ENCODE measurements around the gene FERMT2. TPM values are rescaled to one million over a fixed set of nuclear protein-coding genes. Genes with fewer than 3 reads are reported as not detected.
A peak's percentile ranks its signal among the peaks of the same experiment; 100 is the strongest.

FERMT2 gene
- total and polyA plus RNA-seq, 4 donors: 23.9 to 51.3 (median 40.4) TPM

DNA sequence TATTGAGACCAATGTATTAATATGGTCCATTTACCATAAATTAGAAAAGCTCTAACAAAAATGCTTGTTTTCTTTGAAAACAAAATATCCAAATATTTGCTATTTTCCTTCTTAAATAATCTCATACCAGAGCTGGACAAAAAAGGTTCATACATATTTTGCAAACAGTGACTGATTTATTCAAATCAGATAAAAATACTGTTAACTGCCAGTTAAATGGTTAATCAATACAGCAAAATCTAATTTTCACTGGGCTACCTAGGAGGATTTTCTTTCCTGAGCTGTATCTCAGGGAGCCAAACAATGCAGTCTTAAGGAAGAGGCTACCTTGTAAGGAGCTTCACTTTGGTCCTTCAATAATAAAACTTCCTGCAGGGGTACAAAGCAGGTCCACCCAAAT lies 2.0 kb downstream of the FERMT2 start:
- TF ChIP-seq RXRA (IDR thresholded peaks at IDR 0.05): no peak
- TF ChIP-seq ATF3 (IDR thresholded peaks at IDR 0.05): no peak
- TF ChIP-seq MAX (IDR thresholded peaks at IDR 0.05): no peak
- peak overlapping the region; percentile 68 to 93 (median 83) for H3K4me3 ChIP-seq (ENCODE audit: low read depth in 1 of 3, low read length in 3 of 3)
- H3K36me3 ChIP-seq (ENCODE audit: control insufficient read depth in 4 of 4, insufficient read depth in 3 of 4, low read depth in 1 of 4, low read length in 3 of 4): peaks cover 0 to 2% (median 0%) of the 10 kb centered on the region in 4 donors
- H3K4me1 ChIP-seq (ENCODE audit: control insufficient read depth in 4 of 4, insufficient read depth in 4 of 4, low read length in 3 of 4): peaks cover 0 to 54% (median 40%) of the 10 kb centered on the region in 4 donors
- no peak for DNase-seq (ENCODE audit: low spot score)
- peak overlapping the region; percentile 88 to 97 for H3K27ac ChIP-seq (ENCODE audit: low read depth in 1 of 2, low read length in 2 of 2)
- peak overlapping the region; percentile 66 to 95 for H3K9ac ChIP-seq (ENCODE audit: low read depth in 1 of 2, low read length in 2 of 2)
- no peaks in the 10 kb centered on the region for H3K9me3 ChIP-seq (ENCODE audit: control insufficient read depth in 4 of 4, low read length in 3 of 4)
- no peaks in the 10 kb centered on the region for H3K27me3 ChIP-seq (ENCODE audit: control insufficient read depth in 4 of 4, insufficient read depth in 4 of 4, low read length in 3 of 4)

DNA sequence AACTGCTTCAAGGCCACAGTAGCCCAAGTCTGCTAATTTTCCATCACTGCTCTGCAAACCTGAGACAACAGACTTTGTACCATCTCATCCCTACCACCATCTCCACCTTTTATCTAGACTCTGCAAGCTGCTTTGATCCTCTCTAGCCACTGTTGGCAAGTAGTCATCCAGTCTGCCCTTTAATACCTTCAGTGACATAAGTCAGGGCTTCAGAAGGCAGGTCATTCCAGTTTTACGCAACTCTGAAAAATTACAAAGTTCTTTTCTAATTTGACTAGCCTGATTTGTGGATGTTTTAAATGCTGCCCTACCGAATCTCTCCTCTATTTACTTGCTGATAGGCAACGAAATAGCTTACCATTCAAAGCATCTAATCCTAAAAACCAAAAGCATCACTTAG lies 2.8 kb downstream of the FERMT2 start:
- H3K36me3 ChIP-seq (ENCODE audit: control insufficient read depth in 4 of 4, insufficient read depth in 3 of 4, low read depth in 1 of 4, low read length in 3 of 4): peaks cover 0 to 2% (median 0%) of the 10 kb centered on the region in 4 donors
- no peaks in the 10 kb centered on the region for H3K27me3 ChIP-seq (ENCODE audit: control insufficient read depth in 4 of 4, insufficient read depth in 4 of 4, low read length in 3 of 4)
- TF ChIP-seq RAD21 (IDR thresholded peaks at IDR 0.05) (peak; percentile 53 to 69), JUND (IDR thresholded peaks at IDR 0.05) (peak; percentile 82 to 88), MAX (IDR thresholded peaks at IDR 0.05) (peak; percentile 60), FOXA1 (IDR thresholded peaks at IDR 0.05) (no peak), HNF4G (IDR thresholded peaks at IDR 0.05) (peak; percentile 92), HNF4A (conservative IDR thresholded peaks at IDR 0.05) (peak; percentile 95 to 96), CTCF (IDR thresholded peaks at IDR 0.05; ENCODE audit: low read depth, low read length, missing input control) (no peak), REST (IDR thresholded peaks at IDR 0.05) (peak; percentile 82), TAF1 (conservative IDR thresholded peaks at IDR 0.05) (peak; percentile 74), NR2F2 (IDR thresholded peaks at IDR 0.05) (peak; percentile 64), FOXA2 (IDR thresholded peaks at IDR 0.05) (peak; percentile 56), ATF3 (IDR thresholded peaks at IDR 0.05) (peak; percentile 48), SP1 (IDR thresholded peaks at IDR 0.05) (peak; percentile 85), RXRA (IDR thresholded peaks at IDR 0.05) (peak; percentile 94 to 98), EGR1 (IDR thresholded peaks at IDR 0.05; ENCODE audit: low read depth in 2 of 2) (no peak), GABPA (IDR thresholded peaks at IDR 0.05 in 1 of 2, conservative IDR thresholded peaks at IDR 0.05 in 1 of 2) (peak in 1 of 2 donors; percentile 25), YY1 (IDR thresholded peaks at IDR 0.05) (peak; percentile 75)
- TF ChIP-seq, protein P1, sequence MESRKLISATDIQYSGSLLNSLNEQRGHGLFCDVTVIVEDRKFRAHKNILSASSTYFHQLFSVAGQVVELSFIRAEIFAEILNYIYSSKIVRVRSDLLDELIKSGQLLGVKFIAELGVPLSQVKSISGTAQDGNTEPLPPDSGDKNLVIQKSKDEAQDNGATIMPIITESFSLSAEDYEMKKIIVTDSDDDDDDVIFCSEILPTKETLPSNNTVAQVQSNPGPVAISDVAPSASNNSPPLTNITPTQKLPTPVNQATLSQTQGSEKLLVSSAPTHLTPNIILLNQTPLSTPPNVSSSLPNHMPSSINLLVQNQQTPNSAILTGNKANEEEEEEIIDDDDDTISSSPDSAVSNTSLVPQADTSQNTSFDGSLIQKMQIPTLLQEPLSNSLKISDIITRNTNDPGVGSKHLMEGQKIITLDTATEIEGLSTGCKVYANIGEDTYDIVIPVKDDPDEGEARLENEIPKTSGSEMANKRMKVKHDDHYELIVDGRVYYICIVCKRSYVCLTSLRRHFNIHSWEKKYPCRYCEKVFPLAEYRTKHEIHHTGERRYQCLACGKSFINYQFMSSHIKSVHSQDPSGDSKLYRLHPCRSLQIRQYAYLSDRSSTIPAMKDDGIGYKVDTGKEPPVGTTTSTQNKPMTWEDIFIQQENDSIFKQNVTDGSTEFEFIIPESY (IDR thresholded peaks at IDR 0.05): peak; percentile 71
- H3K4me3 ChIP-seq (ENCODE audit: low read depth in 1 of 3, low read length in 3 of 3): peak overlapping the region; percentile 7 to 28 (median 20)
- WGBS: 21% methylated on average over 3 of the region's 3 CpGs
- peak overlapping the region in 1 of 2 donors; percentile 36 for H3K9ac ChIP-seq (ENCODE audit: low read depth in 1 of 2, low read length in 2 of 2)
- peaks cover 0 to 54% (median 41%) of the 10 kb centered on the region in 4 donors for H3K4me1 ChIP-seq (ENCODE audit: control insufficient read depth in 4 of 4, insufficient read depth in 4 of 4, low read length in 3 of 4)
- no peak for DNase-seq (ENCODE audit: low spot score)
- no peaks in the 10 kb centered on the region for H3K9me3 ChIP-seq (ENCODE audit: control insufficient read depth in 4 of 4, low read length in 3 of 4)
- peak overlapping the region; percentile 38 to 51 for H3K27ac ChIP-seq (ENCODE audit: low read depth in 1 of 2, low read length in 2 of 2)
